Activated CD4-positive, alpha-beta T cell treated with anti-CD3 and anti-CD28 coated beads, Interleukin-2, amount 10 ng/mL, durations not matched to agents 7 days and 5 days (primary cell): ENCODE measurements around the gene HORMAD2. TPM values are rescaled to one million over a fixed set of nuclear protein-coding genes. Genes with fewer than 3 reads are reported as not detected.

Experiments
- CTCF ChIA-PET: fragments of 350-600 bp; sonication (Branson Sonifier 250); formaldehyde crosslinking; loops from one replicate; lab custom pipeline; 2021; ENCODE audit warnings: antibody characterized with exemption; lab: Charles Lee
- POLR2A ChIA-PET: fragments of 350-600 bp; sonication (Branson Sonifier 250); formaldehyde crosslinking; loops from one replicate; lab custom pipeline; 2021; ENCODE audit warnings: antibody characterized with exemption; lab: Charles Lee
- DNase-seq: peaks from one replicate; pipeline ENCODE4 v3.0.0-alpha.2; 2020
- H3K27ac Mint-ChIP-seq: one replicate; pipeline ENCODE4 v1.8.0; 2021; ENCODE audit warnings: mild to moderate bottlenecking, moderate library complexity, mixed read lengths
- H3K27me3 Mint-ChIP-seq: one replicate; pipeline ENCODE4 v1.8.0; 2021; ENCODE audit warnings: mixed read lengths
- H3K36me3 Mint-ChIP-seq: one replicate; pipeline ENCODE4 v1.8.0; 2021; ENCODE audit warnings: low read depth, mixed read lengths
- H3K4me1 Mint-ChIP-seq: one replicate; pipeline ENCODE4 v1.8.0; 2021; ENCODE audit warnings: mixed read lengths
- H3K4me3 Mint-ChIP-seq: one replicate; pipeline ENCODE4 v1.8.0; 2021; ENCODE audit warnings: mild to moderate bottlenecking, moderate library complexity, mixed read lengths
- H3K9me3 Mint-ChIP-seq: one replicate; pipeline ENCODE4 v1.8.0; 2021; ENCODE audit warnings: mixed read lengths
- total RNA-seq, 2 experiments: library from RNA; stranded (reverse); gene quantifications; one replicate each; pipeline ENCODE4 v1.2.3, GENCODE V29; 2021

Gene HORMAD2, protein sequence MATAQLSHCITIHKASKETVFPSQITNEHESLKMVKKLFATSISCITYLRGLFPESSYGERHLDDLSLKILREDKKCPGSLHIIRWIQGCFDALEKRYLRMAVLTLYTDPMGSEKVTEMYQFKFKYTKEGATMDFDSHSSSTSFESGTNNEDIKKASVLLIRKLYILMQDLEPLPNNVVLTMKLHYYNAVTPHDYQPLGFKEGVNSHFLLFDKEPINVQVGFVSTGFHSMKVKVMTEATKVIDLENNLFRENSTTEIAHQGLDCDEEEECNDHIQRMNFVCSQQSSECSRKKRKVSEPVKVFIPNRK
- not detected for total RNA-seq

DNA sequence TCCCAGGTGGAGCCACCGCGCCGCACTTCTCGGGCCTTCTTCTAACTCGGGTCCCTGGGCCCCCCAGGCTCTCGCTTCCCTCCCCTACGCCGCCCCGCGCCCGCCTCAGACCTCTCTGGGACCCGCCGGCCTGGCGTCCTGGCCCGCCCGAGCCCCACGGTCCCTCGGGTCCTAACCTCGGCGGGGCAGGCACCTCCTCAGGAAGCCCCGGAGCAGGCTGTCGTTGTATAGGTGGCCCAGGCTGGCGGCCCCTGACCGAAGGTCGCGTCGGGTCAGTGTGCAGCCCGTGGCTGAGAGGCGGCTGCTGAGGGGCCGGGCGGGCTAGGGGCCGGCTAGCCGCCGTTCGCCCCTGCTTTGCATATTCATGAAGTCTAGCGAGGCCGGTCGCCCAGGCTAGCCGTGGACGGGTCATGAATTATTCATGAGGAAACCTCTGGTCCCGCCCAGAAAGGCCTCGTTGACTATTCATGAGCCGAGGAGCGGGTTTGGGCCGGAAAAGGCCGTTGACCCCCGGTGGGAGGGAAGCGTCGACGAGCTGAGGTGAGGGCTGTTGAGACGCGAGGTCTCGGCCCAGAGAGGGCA, at the start of gene HORMAD2:
Gene HORMAD2 (plus strand): TSS at position 513 of the 582 bp plus-strand sequence. CDS start 13,489 bp downstream, outside the sequence.
- Mint-ChIP-seq H3K27me3 (peaks cover 8% of the 10 kb centered on the region), H3K27ac (no peak within 1 kb of the TSS), H3K36me3 (no peaks in the 10 kb centered on the region), H3K4me3 (no peak within 1 kb of the TSS), H3K4me1 (peaks cover 11% of the 10 kb centered on the region), H3K9me3 (peaks cover 5% of the 10 kb centered on the region)
- POLR2A ChIA-PET, result no interaction called here
- no peak for DNase-seq
- CTCF ChIA-PET, result interaction anchor here (1.1 kb wide), 1 partner anchor 12 kb away, joined by 4 read pairs; no protein-coding TSS in a partner anchor

DNA sequence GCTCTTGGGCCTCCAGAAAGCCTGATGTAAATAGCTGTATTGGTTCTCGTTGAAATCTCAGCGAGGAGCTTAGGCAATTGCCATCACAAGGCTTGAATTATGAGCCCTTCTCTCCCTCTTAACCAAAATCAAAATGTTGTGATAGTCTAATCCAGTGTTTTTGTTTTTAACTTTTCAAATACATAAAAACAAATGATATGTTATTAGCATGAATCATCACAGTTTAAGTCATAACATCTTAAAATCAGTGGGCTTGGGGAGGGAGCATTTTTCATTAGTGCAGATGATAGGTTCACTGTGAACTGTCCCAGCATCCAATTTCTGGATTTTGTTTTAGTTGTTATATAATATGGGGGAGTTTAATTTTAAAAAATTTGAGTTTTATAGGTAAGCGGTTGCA, 48.9 kb upstream of the HORMAD2 start:
- H3K9me3 Mint-ChIP-seq, result no peaks in the 10 kb centered on the region
- peaks cover 10% of the 10 kb centered on the region for H3K4me1 Mint-ChIP-seq
- H3K4me3 Mint-ChIP-seq, result no peak overlapping the region
- DNase-seq, result no peak
- ChIA-PET POLR2A (no interaction called here), CTCF (no interaction called here)
- no peak overlapping the region for H3K27ac Mint-ChIP-seq
- H3K36me3 Mint-ChIP-seq, result no peaks in the 10 kb centered on the region
- no peaks in the 10 kb centered on the region for H3K27me3 Mint-ChIP-seq

DNA sequence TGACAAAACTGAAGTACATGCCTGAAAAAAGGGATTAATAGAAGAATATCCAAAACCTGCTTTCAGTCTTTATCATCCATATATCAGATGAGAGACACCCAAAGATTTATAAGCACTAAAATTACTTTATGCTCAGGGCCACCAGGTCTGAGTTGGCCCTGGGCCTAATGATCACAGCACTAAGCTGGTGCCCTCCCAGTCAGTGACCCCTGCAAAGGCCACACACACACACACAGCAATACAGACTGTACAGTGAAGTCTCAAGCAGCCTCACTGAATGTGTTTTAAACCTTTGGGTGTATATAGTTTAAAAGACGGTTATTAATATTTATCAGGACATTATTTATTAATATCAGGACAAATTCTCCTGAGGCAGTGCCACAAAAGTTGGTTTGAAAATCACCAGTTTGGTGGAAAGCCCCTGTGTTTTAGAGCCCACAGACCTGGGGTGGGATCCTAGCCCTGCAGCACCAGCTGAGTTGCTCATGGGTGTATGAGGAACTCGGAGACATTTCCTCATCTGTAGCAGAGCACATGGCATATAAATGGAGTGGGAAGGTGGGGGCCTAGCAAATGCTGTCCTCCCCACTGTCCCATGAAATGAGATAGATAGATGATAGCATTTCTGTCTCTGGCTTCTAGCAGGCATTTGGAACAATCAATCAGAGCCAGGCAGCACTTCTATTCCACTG, 48.4 kb upstream of the HORMAD2 start:
- no peaks in the 10 kb centered on the region for H3K27me3 Mint-ChIP-seq
- ChIA-PET POLR2A (no interaction called here), CTCF (no interaction called here)
- H3K27ac Mint-ChIP-seq, result no peak overlapping the region
- no peaks in the 10 kb centered on the region for H3K9me3 Mint-ChIP-seq
- DNase-seq, result no peak
- no peak overlapping the region for H3K4me3 Mint-ChIP-seq
- H3K36me3 Mint-ChIP-seq, result no peaks in the 10 kb centered on the region
- H3K4me1 Mint-ChIP-seq, result peaks cover 8% of the 10 kb centered on the region

DNA sequence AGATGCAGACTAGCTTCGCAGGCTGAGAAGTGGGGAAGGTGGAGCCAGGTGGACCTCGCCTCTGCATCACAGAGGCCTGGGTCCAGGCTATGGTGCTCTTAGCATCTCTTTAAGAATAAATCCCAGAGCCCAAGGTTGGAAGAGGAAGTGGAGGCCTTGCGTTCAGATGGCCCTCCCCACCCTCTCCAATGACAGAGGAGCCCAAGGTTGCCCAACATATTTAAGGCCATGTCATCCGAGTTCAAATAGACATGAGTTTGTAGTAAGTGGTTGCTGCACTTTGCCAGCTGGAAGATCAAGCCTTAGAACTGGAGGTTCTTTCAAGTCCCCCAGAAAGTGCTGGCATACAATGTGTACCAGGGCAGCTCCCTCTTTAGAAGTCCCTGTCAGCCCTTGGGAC, 47.1 kb upstream of the HORMAD2 start:
- Mint-ChIP-seq H3K36me3 (no peaks in the 10 kb centered on the region), H3K27ac (no peak overlapping the region), H3K4me1 (no peaks in the 10 kb centered on the region), H3K9me3 (no peaks in the 10 kb centered on the region), H3K4me3 (no peak overlapping the region), H3K27me3 (no peaks in the 10 kb centered on the region)
- CTCF ChIA-PET, result interaction anchor here (1.2 to 2.2 kb wide), 3 partner anchors 9 to 28 kb away, joined by 4 to 12 read pairs (median 4); no protein-coding TSS in a partner anchor
- DNase-seq, result no peak
- POLR2A ChIA-PET, result no interaction called here

DNA sequence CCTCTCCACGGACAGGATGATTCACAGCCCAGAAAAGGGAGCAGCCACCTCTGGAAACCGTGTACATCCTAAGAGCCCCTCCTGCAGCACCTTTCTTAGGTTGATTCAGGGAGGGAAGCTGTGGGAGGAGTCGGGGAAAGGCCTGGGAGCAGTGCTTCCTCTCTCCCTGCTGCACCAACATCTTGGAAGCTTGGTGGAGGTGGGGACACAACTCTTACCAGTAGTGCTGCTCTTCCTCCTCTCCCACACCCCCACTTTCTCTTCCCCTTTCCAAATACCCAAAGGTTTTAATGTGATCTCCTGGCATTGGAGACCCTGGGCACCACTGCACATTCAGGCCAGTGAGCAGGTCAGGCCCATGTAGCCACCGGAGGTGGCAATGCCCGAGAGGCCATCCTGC, 46.4 kb upstream of the HORMAD2 start:
- H3K27ac Mint-ChIP-seq, result no peak overlapping the region

DNA sequence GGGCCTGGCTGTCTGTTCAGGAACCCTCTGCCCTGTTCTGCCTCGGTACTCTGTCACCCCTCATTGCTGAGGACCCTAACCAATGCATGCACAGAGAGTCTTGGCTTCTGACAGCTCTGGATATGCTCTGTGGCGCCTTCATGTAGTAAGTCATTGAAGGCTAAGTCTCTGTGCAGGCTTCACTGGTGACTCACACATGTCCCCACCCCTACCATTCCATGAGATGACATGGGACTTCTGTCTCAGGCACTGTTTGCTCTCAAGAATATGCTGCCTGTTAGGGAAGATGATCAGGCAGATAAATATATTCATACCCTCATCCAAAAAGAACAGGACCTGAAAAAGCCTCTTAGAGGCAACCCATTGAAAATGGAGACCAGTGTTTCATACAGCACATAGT, 43.6 kb upstream of the HORMAD2 start:
- ChIA-PET CTCF (interaction anchor here (1.2 kb wide), 2 partner anchors 9 to 13 kb away, joined by 3 read pairs; no protein-coding TSS in a partner anchor), POLR2A (no interaction called here)
- H3K36me3 Mint-ChIP-seq, result no peaks in the 10 kb centered on the region
- H3K9me3 Mint-ChIP-seq, result no peaks in the 10 kb centered on the region
- DNase-seq, result no peak
- no peaks in the 10 kb centered on the region for H3K4me1 Mint-ChIP-seq
- H3K27me3 Mint-ChIP-seq, result peaks cover 3% of the 10 kb centered on the region
- no peak overlapping the region for H3K4me3 Mint-ChIP-seq
- H3K27ac Mint-ChIP-seq, result no peak overlapping the region

More for the DNA sequence above, 46.4 kb upstream of the HORMAD2 start:
- H3K27me3 Mint-ChIP-seq, result no peaks in the 10 kb centered on the region
- ChIA-PET CTCF (interaction anchor here (0.7 to 2.2 kb wide), 4 partner anchors 10 to 391 kb away, joined by 4 to 12 read pairs (median 5); no protein-coding TSS in a partner anchor), POLR2A (no interaction called here)
- no peaks in the 10 kb centered on the region for H3K4me1 Mint-ChIP-seq
- H3K36me3 Mint-ChIP-seq, result no peaks in the 10 kb centered on the region
- H3K4me3 Mint-ChIP-seq, result no peak overlapping the region
- DNase-seq, result no peak
- no peaks in the 10 kb centered on the region for H3K9me3 Mint-ChIP-seq

DNA sequence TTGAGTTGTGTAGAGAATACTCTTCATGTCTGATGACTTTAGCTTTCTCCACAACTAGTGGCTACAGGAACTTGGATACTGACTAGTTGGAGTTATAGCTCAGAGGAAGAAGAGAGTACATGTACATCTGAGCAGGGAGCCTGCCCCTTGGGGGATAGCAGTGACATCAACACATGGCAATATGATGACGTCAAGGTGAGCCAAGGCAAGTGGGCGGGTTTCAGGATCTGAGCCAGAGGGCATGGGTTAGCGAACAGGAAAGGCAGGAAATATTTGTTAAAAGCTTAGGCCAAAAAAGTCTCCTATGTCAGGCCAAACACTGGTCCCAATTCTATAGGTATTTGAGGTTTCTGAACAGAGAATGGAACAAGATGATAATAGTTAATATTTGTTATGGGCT, 42.0 kb upstream of the HORMAD2 start:
- no peak overlapping the region for H3K27ac Mint-ChIP-seq
- no peaks in the 10 kb centered on the region for H3K36me3 Mint-ChIP-seq
- CTCF ChIA-PET, result no interaction called here
- POLR2A ChIA-PET, result no interaction called here
- no peaks in the 10 kb centered on the region for H3K4me1 Mint-ChIP-seq
- peaks cover 3% of the 10 kb centered on the region for H3K27me3 Mint-ChIP-seq
- no peak for DNase-seq
- H3K9me3 Mint-ChIP-seq, result no peaks in the 10 kb centered on the region
- no peak overlapping the region for H3K4me3 Mint-ChIP-seq

DNA sequence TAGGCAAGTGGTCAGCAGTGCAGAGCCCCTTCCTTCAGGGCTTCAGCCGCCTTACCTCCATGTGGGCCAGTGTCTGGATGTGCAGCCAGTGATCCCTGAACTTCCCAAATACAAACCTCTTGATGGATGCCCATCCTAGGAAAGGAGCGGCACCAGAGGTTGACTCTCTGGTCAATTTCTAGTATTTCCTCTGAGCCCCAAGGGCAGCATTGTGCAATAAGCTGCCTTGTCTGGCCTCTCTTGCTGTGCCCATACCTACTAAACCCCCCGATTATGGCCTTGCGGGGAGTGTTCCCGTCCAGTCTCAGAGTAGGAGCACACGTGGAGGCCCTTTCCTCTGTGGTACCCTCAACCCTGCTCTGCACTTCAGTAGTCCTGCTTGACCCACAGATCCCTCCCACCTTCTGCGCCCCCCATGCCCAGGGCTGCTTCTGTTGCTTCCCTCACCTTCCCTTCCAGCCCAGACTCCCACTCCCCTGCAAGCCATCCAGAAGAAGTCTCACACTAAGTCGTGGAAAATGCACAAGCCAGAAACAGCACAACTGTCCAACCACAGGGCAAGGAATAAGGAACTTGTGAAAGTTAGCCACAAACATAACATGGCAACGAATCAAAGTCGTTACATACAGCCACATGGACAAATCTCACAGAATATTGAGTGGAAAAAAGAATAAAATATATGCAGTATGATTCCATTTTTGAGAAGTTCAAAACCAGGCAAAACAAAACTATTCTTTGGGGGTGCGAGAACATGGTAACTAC, 39.6 kb upstream of the HORMAD2 start:
- no peak overlapping the region for H3K27ac Mint-ChIP-seq
- H3K27me3 Mint-ChIP-seq, result peaks cover 3% of the 10 kb centered on the region
- no peaks in the 10 kb centered on the region for H3K4me1 Mint-ChIP-seq
- no peaks in the 10 kb centered on the region for H3K36me3 Mint-ChIP-seq
- no peak overlapping the region for H3K4me3 Mint-ChIP-seq
- DNase-seq, result no peak
- CTCF ChIA-PET, result interaction anchor here (0.6 to 1.6 kb wide), 2 partner anchors 15 to 466 kb away, joined by 4 read pairs; no protein-coding TSS in a partner anchor
- H3K9me3 Mint-ChIP-seq, result no peaks in the 10 kb centered on the region
- POLR2A ChIA-PET, result no interaction called here

DNA sequence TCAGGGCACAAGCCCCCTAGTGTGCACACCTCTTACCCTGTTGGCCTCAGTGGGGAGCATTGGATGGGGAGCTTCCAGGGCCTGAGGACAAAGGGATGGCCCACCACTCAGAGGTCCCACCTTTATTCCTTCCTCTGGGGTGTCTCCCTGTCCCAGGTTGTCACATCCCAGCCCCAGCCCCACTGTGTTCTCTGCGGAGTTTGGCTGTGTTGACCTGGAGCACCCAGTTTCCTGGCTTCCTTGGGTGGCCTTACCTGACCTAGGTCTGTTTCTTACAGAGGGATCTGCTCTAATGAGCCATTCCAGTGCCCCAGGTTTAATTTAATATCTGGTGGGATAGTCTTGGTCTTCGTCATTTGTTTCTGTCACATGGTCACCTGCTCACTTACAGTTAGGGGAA, 38.8 kb upstream of the HORMAD2 start:
- DNase-seq, result no peak
- no peaks in the 10 kb centered on the region for H3K9me3 Mint-ChIP-seq
- no peak overlapping the region for H3K4me3 Mint-ChIP-seq
- ChIA-PET CTCF (no interaction called here), POLR2A (no interaction called here)
- H3K4me1 Mint-ChIP-seq, result peaks cover 1% of the 10 kb centered on the region
- H3K27me3 Mint-ChIP-seq, result peaks cover 3% of the 10 kb centered on the region
- H3K36me3 Mint-ChIP-seq, result no peaks in the 10 kb centered on the region
- H3K27ac Mint-ChIP-seq, result no peak overlapping the region

DNA sequence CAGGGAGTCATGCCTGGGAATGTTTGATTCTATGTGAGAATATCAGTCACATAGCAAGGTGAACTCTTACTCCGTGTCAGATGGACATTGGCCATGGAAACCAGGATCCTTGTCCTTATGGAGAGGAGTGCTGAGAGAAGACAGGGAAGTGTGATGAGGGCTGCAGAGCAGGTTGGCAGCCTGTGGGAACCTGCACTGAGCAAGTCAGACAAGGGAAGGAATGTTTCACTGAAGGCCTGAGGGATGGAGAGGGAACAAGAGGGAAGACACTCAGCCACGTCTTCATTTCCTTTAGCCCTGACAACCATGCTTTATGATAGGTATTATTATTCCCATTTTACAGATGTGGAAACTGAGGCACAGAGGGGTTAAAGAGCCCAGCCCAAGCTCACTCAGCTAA, 38.4 kb upstream of the HORMAD2 start:
- no peak for DNase-seq
- ChIA-PET POLR2A (no interaction called here), CTCF (no interaction called here)
- H3K4me3 Mint-ChIP-seq, result no peak overlapping the region
- no peaks in the 10 kb centered on the region for H3K9me3 Mint-ChIP-seq
- no peaks in the 10 kb centered on the region for H3K36me3 Mint-ChIP-seq
- H3K27me3 Mint-ChIP-seq, result peaks cover 3% of the 10 kb centered on the region
- no peak overlapping the region for H3K27ac Mint-ChIP-seq
- peaks cover 4% of the 10 kb centered on the region for H3K4me1 Mint-ChIP-seq

DNA sequence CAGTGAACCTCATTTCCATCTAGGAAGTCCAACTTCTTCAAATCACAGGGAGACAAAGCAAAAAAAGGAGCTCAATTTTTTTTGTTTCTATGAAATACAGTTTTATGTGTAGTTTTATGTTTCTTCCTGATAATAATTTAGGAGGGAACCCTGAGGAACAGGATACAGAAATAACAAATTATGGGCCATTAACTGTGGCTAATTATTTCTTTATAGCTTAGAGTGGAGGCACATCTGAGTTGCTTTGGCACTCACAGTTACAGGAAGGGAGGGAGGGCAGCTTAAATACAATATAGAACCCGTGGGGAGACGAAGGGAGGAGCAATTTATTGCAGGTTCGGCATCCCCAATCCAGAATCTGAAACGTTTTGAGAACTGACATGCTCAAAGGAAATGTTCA, 37.1 kb upstream of the HORMAD2 start:
- Mint-ChIP-seq H3K4me1 (peaks cover 13% of the 10 kb centered on the region), H3K27ac (no peak overlapping the region), H3K4me3 (no peak overlapping the region), H3K9me3 (no peaks in the 10 kb centered on the region), H3K27me3 (peaks cover 3% of the 10 kb centered on the region), H3K36me3 (no peaks in the 10 kb centered on the region)
- DNase-seq, result no peak
- ChIA-PET POLR2A (no interaction called here), CTCF (interaction anchor here (0.8 kb wide), 1 partner anchor 321 kb away, joined by 3 read pairs; no protein-coding TSS in a partner anchor)

DNA sequence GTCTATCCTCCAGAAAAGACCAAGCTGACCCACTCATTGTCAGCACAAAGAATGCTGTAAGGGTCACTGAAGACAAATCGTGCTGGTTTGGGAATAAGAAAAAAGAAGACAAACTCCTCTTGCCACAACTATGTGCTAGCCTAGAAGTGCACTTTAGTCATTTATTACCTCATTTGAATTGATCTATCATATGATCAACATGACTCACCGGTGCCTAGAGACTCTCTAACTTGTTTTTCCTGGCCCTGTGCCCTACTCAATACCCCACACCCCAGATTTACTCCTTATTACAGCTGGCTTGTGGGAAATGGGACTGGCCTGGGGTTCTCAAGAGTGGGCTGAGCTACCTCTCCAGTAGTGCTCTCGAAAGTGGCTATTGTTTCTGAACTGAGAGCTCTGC, 35.9 kb upstream of the HORMAD2 start:
- Mint-ChIP-seq H3K27ac (no peak overlapping the region), H3K4me3 (no peak overlapping the region), H3K27me3 (peaks cover 3% of the 10 kb centered on the region), H3K36me3 (no peaks in the 10 kb centered on the region), H3K4me1 (peaks cover 13% of the 10 kb centered on the region), H3K9me3 (no peaks in the 10 kb centered on the region)
- ChIA-PET CTCF (interaction anchor here (0.7 kb wide), 1 partner anchor 412 kb away, joined by 3 read pairs; no protein-coding TSS in a partner anchor), POLR2A (no interaction called here)
- DNase-seq, result no peak
